ENCODE results near the gene RMND5B. TPM values are rescaled to one million over a fixed set of nuclear protein-coding genes. Genes with fewer than 3 reads are reported as not detected.

RMND5B gene
- total and polyA plus RNA-seq, 10 of the 15 experiments (the other 5 are each of a cell fraction or from before 2014, with no cell fraction given): 1.6 to 50.7 (median 30.9) TPM

- TF ChIP-seq ZBTB4 (CRISPR knock-in tag; IDR thresholded peaks at IDR 0.05): no peak
- TF ChIP-seq POLR2AphosphoS2 (IDR thresholded peaks at IDR 0.05; ENCODE audit: low read depth, low read length): peak; percentile 63; the same call in 1 of the 2 replicates
- TF ChIP-seq SUZ12 (IDR thresholded peaks at IDR 0.05; ENCODE audit: unreplicated experiment): no peak
- no peak; the same call in 1 of the 2 replicates for TF ChIP-seq IRF5 (IDR thresholded peaks at IDR 0.05; ENCODE audit: borderline replicate concordance)
- no peak for TF ChIP-seq E2F4 (IDR thresholded peaks at IDR 0.05; ENCODE audit: low read depth, low read length)
- no peak; the same call in 1 of the 2 replicates for TF ChIP-seq NKRF (conservative IDR thresholded peaks at IDR 0.05)
- no peak for TF ChIP-seq SREBF1 (IDR thresholded peaks at IDR 0.05; ENCODE audit: low read length)
- no peak for TF ChIP-seq BRCA1 (IDR thresholded peaks at IDR 0.05; ENCODE audit: low read depth, low read length)
- TF ChIP-seq ZNF24 (IDR thresholded peaks at IDR 0.05): no peak
- TF ChIP-seq RCOR1 (conservative IDR thresholded peaks at IDR 0.05; ENCODE audit: low read depth, low read length): peak; percentile 73; the same call in 1 of the 2 replicates
- TF ChIP-seq CHD2 (IDR thresholded peaks at IDR 0.05; ENCODE audit: borderline replicate concordance, low read depth, low read length): peak; percentile 56; the same call in 1 of the 2 replicates
- no peak for TF ChIP-seq YBX1 (IDR thresholded peaks at IDR 0.05)
- TF ChIP-seq SMARCA5 (IDR thresholded peaks at IDR 0.05): no peak
- peak; percentile 91 for TF ChIP-seq HDGF (IDR thresholded peaks at IDR 0.05)
- no peak for TF ChIP-seq RAD21 (IDR thresholded peaks at IDR 0.05; ENCODE audit: insufficient read depth, low read depth, low read length)
- TF ChIP-seq CEBPB (IDR thresholded peaks at IDR 0.05; ENCODE audit: borderline replicate concordance in 1 of 2, low read depth in 2 of 2, low read length in 2 of 2): no peak
- TF ChIP-seq USF2 (IDR thresholded peaks at IDR 0.05; ENCODE audit: borderline replicate concordance, low read depth, low read length): no peak
- 0 out of 2 replicates have a peak, but pooled peaks have one; percentile 23 for TF ChIP-seq TAF1 (IDR thresholded peaks at IDR 0.05; ENCODE audit: borderline replicate concordance, low read depth, low read length)
- TF ChIP-seq FOS (IDR thresholded peaks at IDR 0.05; ENCODE audit: borderline replicate concordance, extremely low read depth, insufficient read length): no peak
- no peak for TF ChIP-seq MYB (IDR thresholded peaks at IDR 0.05; ENCODE audit: borderline replicate concordance, low read depth, low read length)
- 0 out of 2 replicates have a peak, but pooled peaks have one; percentile 49 for TF ChIP-seq NR2F1 (conservative IDR thresholded peaks at IDR 0.05)
- no peak for TF ChIP-seq HDAC6 (IDR thresholded peaks at IDR 0.05; ENCODE audit: unreplicated experiment)
Measured at GRCh38 chr5:178116143-178116885, 14.5 kb upstream of the RMND5B start (continued).

Data from GM12878 (cell line).